GM10266 (cell line): Measurements from ENCODE around the gene DCDC1.

Experiments
- DNase-seq: peaks from one replicate; pipeline ENCODE4 v3.0.0; 2012; ENCODE audit errors: extremely low spot score
- TF ChIP-seq, protein P1 (sequence below): IDR thresholded peaks from 2 replicates; pipeline ENCODE4 v1.5.1; 2012; ENCODE audit warnings: mild to moderate bottlenecking, low read depth; ENCODE audit not compliant: control insufficient read depth, insufficient read depth; ENCODE audit errors: missing control alignments

Gene DCDC1, protein sequence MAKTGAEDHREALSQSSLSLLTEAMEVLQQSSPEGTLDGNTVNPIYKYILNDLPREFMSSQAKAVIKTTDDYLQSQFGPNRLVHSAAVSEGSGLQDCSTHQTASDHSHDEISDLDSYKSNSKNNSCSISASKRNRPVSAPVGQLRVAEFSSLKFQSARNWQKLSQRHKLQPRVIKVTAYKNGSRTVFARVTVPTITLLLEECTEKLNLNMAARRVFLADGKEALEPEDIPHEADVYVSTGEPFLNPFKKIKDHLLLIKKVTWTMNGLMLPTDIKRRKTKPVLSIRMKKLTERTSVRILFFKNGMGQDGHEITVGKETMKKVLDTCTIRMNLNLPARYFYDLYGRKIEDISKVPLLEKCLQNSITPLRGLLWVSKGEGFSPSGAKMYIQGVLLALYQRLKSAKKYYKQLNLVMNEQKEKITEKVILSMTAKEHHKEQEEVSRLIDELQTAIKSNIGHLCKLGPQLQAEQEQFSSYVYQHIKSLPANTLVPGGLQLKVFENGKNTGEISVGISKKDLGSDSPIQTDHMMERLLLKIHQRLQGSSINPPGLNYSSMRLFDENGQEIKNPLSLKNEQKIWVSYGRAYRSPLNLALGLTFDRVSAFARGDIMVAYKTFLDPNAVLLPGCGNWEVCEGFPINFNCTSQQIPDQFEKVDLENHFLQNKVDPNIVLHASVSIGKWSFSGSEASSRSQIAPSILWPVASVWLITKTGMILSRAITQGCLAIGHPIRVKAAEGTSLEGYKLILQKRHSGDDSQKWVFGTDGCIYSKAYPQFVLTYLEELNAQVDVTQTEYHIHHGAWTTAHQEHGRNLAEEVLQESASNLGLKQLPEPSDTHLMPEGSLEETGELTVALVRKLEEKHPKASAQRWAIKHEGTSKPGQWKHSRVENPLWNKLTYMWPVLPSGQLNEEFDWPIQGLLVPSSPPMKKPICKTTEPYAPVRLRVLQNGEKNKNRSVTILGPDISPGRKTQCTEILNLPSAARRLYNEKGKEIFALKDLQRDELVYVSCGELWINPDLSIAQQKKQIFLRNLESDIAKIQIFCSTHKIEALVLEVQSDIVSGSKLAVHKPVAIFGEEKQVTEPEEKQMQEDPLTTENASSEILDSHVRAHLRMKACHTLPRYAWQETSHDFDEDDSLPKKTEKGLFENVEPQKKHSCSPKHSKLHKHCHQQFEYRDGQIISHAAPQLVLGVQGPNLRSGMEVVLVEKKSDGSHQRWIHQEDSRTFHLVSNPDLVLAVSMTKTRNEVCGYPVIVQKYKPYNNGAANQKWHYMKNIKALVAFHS (N-terminal part only)

DNA sequence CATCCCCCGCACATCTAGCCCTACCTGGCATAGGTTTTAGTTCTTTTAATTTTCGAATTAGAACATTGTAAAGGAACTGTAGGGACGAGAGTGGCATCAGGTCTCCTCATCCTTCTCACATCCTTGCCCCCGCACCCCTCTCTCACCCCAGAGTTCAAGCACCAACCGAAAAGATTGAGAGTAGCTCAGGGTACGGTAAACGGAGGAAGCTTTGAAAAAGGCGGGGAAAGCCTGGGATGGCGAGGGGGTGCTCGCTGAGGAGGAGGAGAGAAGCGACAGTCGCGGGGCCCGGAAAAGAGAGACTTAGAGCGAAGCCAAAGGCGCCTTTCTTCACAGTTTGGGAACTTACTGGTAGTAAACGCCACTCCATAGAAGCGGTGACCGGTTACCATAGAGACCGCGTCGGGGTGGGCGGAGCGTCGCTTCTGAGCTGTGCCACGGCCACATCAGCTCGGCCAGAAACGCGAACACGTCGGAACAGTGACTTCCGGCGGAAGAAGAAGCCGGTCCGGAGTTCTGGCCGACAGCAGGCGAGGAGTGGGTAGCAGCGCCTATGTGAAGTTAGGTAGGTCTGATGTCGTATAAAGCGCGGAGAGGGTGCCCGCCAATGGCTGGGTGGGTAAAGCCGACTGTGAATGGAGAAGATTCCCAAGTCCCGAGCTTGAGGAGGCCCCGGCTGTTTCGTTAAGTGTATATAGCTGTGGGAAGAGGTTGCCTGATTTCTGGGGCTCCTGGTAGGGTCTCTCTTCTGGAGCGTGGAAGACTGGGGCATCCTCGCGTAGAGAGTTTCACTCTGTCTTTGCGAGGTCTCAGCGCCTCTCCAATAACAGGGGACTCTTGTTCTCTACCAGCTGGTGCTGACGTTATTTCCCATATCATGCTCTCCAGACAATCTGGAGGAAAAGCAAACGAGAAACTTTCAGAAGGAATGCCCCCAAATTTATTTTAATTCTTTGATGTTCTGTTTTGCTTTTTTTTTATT, at the start of gene DCDC1, which contains the start of gene DNAJC24:
TSS of gene DCDC1 (minus strand) at position 392 of the 982 bp plus-strand sequence. CDS start 41,459 bp downstream, outside the sequence.
TSS of gene DNAJC24 (plus strand) at position 513 of the 982 bp plus-strand sequence. CDS start 889 bp downstream, outside the sequence.
- TF ChIP-seq, protein P1, sequence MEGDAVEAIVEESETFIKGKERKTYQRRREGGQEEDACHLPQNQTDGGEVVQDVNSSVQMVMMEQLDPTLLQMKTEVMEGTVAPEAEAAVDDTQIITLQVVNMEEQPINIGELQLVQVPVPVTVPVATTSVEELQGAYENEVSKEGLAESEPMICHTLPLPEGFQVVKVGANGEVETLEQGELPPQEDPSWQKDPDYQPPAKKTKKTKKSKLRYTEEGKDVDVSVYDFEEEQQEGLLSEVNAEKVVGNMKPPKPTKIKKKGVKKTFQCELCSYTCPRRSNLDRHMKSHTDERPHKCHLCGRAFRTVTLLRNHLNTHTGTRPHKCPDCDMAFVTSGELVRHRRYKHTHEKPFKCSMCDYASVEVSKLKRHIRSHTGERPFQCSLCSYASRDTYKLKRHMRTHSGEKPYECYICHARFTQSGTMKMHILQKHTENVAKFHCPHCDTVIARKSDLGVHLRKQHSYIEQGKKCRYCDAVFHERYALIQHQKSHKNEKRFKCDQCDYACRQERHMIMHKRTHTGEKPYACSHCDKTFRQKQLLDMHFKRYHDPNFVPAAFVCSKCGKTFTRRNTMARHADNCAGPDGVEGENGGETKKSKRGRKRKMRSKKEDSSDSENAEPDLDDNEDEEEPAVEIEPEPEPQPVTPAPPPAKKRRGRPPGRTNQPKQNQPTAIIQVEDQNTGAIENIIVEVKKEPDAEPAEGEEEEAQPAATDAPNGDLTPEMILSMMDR: no peak
- peak; percentile 79 for DNase-seq

- TF ChIP-seq, protein P1: no peak
- DNase-seq: no peak
Observed at GRCh38 chr11:31419138-31419537, 49.6 kb upstream of the DCDC1 start.

GRCh38 chr11:31417816-31418215, 48.3 kb upstream of the DCDC1 start:
- DNase-seq: no peak

GRCh38 chr11:31417357-31417756, 47.8 kb upstream of the DCDC1 start:
- TF ChIP-seq, protein P1: no peak
- DNase-seq: no peak

More at GRCh38 chr11:31417816-31418215, 48.3 kb upstream of the DCDC1 start:
- TF ChIP-seq, protein P1: no peak

GRCh38 chr11:31415435-31415834, 45.9 kb upstream of the DCDC1 start:
- no peak for DNase-seq
- TF ChIP-seq, protein P1: no peak

GRCh38 chr11:31414338-31414737, 44.8 kb upstream of the DCDC1 start:
- DNase-seq: no peak
- TF ChIP-seq, protein P1: no peak
